ENCODE measurements around the gene RNF212. TPM values are rescaled to one million over a fixed set of nuclear protein-coding genes. Genes with fewer than 3 reads are reported as not detected.
A peak's percentile ranks its signal among the peaks of the same experiment; 100 is the strongest.
"Not testable (repeated sequence)": the region's sequence is repeated elsewhere in the genome, so short reads cannot be mapped to it uniquely, and the experiment has no call there.

The RNF212 gene
- total RNA-seq, 2 experiments from 2014 or later: 0.88 to 1.0 TPM

DNA sequence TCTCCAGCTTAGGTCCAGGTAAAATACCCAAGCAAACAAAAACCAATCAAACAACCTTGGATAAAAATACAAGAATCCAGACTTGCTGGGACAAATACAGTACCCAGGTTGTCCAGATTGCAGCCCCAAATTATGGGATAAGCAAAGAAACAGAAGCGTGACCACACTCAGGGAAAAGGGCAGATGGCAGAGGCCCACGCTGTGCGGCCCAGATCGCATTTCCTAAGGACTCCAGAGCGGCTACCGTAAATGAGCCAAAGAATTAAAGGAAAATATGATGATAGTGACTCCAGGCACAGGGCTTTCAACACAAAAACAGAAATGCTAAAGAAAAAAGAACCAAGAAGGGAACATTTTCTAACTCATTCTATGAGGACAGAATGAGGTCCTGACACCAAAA lies 51.6 kb downstream of the RNF212 start:
- Mint-ChIP-seq H3K27me3 (peaks cover 33% of the 10 kb centered on the region), H3K4me1 (peaks cover 9% of the 10 kb centered on the region), H3K27ac (no peak overlapping the region), H3K36me3 (ENCODE audit: low read depth) (no peaks in the 10 kb centered on the region), H3K4me3 (no peak overlapping the region), H3K9me3 (no peaks in the 10 kb centered on the region)
- ChIA-PET POLR2A (no interaction called here), CTCF (no interaction called here)
- no peak for DNase-seq

DNA sequence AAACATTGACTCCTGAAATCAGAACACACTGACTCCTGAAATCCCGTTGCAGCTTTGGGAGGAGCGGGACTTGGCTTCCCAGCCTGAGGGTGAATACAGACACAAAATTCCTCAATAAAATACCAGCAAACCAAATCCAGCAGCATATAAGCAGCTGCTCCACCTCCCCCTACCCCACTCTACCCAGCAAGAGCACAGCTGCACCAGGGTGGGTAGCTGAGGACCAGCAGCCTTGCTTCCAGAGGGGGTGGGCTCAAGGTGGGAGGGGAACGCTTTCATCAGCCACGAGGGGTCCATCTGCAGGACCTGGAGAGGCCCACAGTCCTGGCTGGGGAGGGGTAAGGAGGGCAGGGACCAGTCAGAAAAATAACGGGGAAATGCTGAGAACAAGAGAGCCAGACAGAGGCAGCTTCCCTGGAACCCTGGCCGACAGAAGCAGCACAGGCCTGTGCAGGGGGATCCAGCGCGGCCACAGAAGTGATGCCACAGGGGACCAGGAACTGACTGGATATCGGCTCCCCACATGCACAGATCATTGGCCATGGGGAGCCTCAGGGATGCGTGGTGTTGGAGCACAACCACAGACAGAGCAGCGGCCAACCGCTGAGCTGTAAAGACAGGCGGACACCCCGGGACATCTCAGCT lies 52.2 kb downstream of the RNF212 start:
- ChIA-PET CTCF (no interaction called here), POLR2A (no interaction called here)
- no peaks in the 10 kb centered on the region for H3K36me3 Mint-ChIP-seq (ENCODE audit: low read depth)
- no peak for DNase-seq
- H3K27ac Mint-ChIP-seq: no peak overlapping the region
- no peaks in the 10 kb centered on the region for H3K9me3 Mint-ChIP-seq
- no peak overlapping the region for H3K4me3 Mint-ChIP-seq
- H3K4me1 Mint-ChIP-seq: peaks cover 12% of the 10 kb centered on the region
- peaks cover 32% of the 10 kb centered on the region for H3K27me3 Mint-ChIP-seq

DNA sequence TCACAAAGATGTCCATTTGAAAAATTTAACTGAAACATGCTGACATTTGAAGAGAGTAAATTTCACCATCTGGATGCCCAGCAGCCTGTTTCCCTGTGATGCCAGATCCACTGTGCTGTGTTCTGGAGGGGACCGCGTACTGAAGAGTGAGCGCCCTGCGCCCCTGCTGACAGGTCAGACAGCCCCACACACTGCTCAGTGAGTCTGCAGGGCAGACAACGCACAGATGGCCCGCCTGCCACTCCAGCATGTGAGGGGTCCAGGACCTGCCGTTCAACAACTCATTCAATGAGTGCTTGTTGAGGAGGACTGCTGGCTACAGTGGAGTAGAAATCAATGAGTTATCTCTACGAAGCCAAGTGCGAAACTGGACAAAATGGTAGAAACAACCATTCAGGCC lies 52.7 kb downstream of the RNF212 start:
- Mint-ChIP-seq H3K4me3 (no peak overlapping the region), H3K27me3 (peaks cover 37% of the 10 kb centered on the region), H3K27ac (no peak overlapping the region), H3K4me1 (peaks cover 17% of the 10 kb centered on the region), H3K36me3 (ENCODE audit: low read depth) (no peaks in the 10 kb centered on the region), H3K9me3 (no peaks in the 10 kb centered on the region)
- ChIA-PET POLR2A (no interaction called here), CTCF (no interaction called here)
- DNase-seq: no peak

DNA sequence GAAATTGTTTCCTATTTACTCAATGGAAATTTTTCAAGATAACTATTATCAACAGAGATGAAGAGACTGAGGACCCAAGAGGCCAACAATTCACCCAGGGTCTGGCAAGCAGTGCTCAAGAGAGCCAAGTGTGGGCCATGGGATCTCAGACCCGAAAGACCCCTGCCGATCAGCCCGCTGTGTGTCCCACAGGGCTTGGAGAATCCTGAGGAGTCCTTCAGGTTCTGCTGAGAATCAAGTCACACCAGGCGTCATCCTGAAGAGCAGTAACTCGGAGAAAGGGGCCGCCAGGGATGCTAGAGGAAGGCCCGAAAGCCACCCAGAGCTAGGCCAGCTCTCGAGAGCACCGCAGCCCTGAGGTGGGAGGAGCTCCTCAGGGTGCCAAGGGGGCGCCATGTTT lies 53.2 kb downstream of the RNF212 start:
- no peak for DNase-seq
- CTCF ChIA-PET: no interaction called here
- POLR2A ChIA-PET: no interaction called here

DNA sequence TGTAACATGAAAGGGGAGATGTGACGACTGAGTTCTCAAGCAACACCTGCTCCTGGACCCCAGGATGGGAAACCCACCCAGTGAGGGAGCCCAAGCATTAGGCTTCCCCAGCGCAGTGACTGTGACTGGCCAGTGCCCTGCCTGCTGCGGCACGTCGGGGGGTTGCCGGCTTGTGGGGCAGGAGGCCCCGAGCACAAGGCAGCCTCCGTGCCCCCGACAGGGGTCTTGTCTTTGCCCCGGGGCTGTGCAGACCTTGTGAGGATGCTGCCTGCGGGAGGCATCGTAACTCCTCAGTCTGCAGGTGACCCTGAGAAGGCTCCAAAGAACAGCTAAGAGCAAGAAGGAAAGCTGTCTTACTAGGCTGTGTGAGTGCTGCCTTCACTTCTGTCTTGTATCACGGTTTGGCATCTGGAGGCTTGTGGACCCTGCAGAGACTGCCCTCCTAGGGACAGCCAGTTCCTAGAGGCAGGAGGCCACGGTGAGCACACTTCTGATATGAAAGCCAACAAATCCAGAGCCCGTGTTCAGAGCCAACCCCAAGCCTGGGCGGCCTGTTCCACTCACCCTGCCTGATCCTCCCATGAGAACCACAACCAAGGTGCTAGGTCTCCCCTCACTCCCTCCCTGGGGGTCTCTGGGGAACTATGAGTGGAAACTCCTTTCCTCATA lies 54.2 kb downstream of the RNF212 start:
- CTCF ChIA-PET: no interaction called here
- Mint-ChIP-seq H3K4me1 (peaks cover 19% of the 10 kb centered on the region), H3K36me3 (ENCODE audit: low read depth) (no peaks in the 10 kb centered on the region), H3K27me3 (peaks cover 28% of the 10 kb centered on the region), H3K9me3 (no peaks in the 10 kb centered on the region), H3K4me3 (no peak overlapping the region), H3K27ac (no peak overlapping the region)
- POLR2A ChIA-PET: no interaction called here
- DNase-seq: no peak

More for the DNA sequence above, 53.2 kb downstream of the RNF212 start:
- H3K36me3 Mint-ChIP-seq (ENCODE audit: low read depth): no peaks in the 10 kb centered on the region
- H3K27ac Mint-ChIP-seq: no peak overlapping the region
- no peak overlapping the region for H3K4me3 Mint-ChIP-seq
- H3K27me3 Mint-ChIP-seq: peaks cover 37% of the 10 kb centered on the region
- H3K9me3 Mint-ChIP-seq: no peaks in the 10 kb centered on the region
- peaks cover 19% of the 10 kb centered on the region for H3K4me1 Mint-ChIP-seq

DNA sequence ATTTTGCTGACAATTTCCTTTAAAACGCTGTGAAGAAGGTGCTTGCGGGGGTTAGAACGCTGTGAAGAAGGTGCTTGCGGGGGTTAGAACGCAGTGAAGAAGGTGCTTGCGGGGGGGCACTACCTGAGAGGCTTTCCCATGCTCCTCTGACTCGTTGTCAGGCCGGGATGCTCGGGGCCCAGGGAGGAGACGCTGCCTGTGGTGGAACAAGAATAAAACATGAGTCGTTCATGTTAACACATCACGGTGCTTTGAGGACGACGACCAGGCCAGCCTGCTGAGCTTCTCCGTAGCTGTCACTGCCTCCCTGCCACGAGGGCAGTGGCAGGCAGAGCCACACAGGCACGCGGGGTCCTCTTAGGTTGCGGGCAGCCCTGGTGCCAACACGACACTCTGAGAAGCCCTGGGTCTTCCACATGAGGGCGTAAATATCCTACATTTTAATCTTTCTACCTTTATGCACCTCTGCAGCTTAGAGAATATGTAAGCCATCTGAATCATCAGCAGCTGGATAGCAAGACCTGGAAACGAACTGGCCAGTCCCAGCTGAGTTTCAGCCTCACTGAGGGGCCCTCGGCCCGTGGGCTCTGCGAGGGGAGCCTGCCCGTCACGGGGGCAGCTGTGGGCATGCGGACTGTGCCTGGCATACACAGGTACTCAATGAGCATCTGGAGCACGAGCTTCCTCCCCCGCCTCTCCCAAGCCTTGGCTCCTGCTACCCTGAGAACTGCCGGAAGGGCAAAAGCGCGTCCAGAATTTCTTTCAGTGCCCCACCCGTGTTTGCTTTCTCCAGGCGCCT lies 55.0 kb downstream of the RNF212 start:
- Mint-ChIP-seq H3K27me3 (peaks cover 26% of the 10 kb centered on the region), H3K36me3 (ENCODE audit: low read depth) (no peaks in the 10 kb centered on the region), H3K27ac (no peak overlapping the region), H3K9me3 (no peaks in the 10 kb centered on the region), H3K4me1 (peaks cover 19% of the 10 kb centered on the region), H3K4me3 (no peak overlapping the region)
- DNase-seq: no peak
- ChIA-PET POLR2A (no interaction called here), CTCF (no interaction called here)

DNA sequence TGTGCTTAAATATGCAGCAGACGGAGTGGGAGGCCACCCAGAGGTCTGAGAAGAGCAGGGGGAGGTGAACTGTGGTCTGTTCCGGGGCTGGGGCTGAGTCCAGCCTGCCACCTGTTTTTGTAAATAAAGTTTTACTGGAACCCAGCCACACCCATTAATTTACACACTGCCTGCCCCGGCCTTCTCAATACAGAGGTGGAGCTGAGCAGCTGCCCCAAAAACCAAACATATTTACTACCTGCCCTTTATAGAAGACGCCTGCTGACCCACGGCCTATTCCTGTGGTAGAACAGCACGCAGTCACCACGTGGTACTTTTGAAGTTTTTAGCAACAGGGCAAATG lies 56.0 kb downstream of the RNF212 start:
- Mint-ChIP-seq H3K4me1 (peaks cover 16% of the 10 kb centered on the region), H3K27me3 (peaks cover 18% of the 10 kb centered on the region), H3K4me3 (no peak overlapping the region), H3K36me3 (ENCODE audit: low read depth) (no peaks in the 10 kb centered on the region), H3K9me3 (no peaks in the 10 kb centered on the region), H3K27ac (no peak overlapping the region)
- ChIA-PET CTCF (no interaction called here), POLR2A (no interaction called here)
- no peak for DNase-seq

DNA sequence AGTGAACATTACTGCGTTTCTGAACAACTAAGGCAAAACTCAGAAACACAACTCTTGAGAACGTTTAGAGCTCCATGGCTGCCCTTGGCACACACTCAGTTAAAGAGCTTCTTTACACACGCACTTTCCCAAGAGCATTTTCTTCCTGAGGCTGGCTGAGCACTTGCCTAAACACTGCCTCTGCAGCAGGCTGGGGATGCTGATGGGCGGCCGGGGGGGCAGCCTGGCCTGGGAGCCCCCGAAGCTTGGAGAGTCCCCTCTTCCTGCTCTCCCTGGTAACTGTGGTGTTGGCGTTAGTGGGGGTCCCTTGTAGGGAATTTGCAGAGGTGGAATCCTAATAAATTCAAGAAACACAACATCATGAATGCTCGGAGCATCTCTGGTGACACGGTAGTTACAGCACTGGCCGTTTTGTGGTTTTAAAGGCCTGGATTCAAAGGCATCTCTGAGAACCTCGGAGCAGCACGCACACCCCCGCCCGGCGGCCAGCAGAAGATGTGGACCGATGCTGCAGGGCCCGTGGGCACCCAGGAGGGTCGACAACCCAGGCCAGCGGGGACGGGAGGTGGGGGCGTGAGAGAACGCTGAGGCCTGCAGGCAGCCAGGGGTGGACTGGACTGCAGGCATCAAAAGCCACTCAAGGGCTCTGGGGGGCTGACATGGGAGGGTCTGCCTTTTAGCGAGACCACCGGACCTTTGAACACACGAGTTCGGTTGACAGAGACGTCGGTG lies 56.5 kb downstream of the RNF212 start:
- Mint-ChIP-seq H3K4me3 (no peak overlapping the region), H3K4me1 (peaks cover 12% of the 10 kb centered on the region), H3K27me3 (peaks cover 12% of the 10 kb centered on the region), H3K36me3 (ENCODE audit: low read depth) (no peaks in the 10 kb centered on the region), H3K9me3 (no peaks in the 10 kb centered on the region), H3K27ac (no peak overlapping the region)
- POLR2A ChIA-PET: no interaction called here
- no peak for DNase-seq
- CTCF ChIA-PET: no interaction called here

DNA sequence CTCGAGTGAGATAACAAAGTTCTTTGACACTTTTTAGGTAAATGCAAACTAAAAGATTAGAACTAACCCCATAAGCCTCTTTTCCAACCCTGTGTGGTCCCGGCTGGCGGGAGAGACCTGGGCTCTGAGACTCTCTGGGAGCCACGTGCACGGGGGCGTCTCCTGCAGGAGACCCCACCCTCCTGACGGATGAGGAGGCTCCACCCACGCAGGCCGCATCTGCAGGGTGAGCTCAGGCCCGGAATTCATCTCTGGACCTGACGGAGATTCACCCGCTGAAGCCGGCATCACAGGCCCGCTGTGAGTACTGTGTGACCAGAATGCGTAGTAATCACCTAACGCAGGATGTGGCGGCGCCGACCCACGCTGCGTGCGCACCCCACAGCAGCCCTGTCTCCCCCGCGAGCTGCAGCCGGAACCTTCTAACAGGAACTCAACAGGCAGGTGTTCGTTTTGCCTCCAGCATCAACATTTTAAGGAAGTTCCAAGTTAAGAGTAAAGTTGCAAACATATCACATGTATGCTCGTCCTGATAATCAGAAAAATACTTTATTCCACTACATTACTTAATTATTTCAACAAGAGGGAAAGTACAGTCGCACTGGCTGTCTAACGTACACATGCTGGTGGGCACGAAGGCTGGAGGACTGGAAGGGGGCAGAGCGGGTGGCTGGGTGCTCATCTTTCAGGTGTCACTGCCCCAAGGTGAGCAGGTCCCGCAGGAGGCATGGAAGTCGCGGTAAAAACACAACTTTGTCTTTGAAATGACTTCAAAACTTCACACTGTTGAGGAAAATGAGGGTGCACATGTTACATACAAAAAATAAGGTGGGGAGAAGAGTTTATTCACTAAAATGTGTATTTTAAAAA lies 57.4 kb downstream of the RNF212 start:
- Mint-ChIP-seq H3K27ac (no peak overlapping the region), H3K4me1 (peaks cover 10% of the 10 kb centered on the region), H3K9me3 (no peaks in the 10 kb centered on the region), H3K36me3 (ENCODE audit: low read depth) (no peaks in the 10 kb centered on the region), H3K27me3 (peaks cover 9% of the 10 kb centered on the region), H3K4me3 (peak overlapping the region; percentile 6)
- peak; percentile 80 for DNase-seq
- POLR2A ChIA-PET: interaction anchor here (1.2 to 1.3 kb wide), 2 partner anchors 45 to 124 kb away, joined by 3 to 4 read pairs; partner anchors contain the start of genes GAK and TMEM175
- CTCF ChIA-PET: interaction anchor here (0.5 to 1.2 kb wide), 2 partner anchors 18 to 241 kb away, joined by 3 read pairs; no protein-coding TSS in a partner anchor

DNA sequence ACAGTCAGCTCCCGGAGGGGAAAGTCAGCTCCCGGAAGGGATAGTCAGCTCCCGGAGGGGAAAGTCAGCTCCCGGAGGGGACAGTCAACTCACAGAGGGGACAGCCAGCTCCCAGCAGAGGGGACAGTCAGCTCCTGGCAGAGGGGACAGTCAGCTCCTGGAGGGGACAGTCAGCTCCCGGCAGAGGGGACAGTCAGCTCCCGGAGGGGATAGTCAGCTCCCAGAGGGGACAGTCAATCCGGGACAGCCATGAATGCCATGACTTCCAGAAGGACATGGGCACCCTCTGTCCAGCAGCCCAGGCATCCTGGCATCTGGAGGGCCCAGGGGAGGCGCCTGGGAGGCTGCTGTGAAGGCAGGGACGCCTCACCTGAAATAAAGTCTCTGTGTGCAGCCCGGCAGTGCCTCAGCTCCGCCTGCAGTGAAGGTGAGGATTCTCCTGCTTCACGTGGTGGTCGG lies 58.1 kb downstream of the RNF212 start:
- DNase-seq; H3K9me3 Mint-ChIP-seq; H3K27me3 Mint-ChIP-seq; H3K36me3 Mint-ChIP-seq (ENCODE audit: low read depth); H3K27ac Mint-ChIP-seq: not testable (repeated sequence)
- ChIA-PET CTCF (interaction anchor here (1.2 kb wide), 1 partner anchor 19 kb away, joined by 3 read pairs; no protein-coding TSS in a partner anchor), POLR2A (interaction anchor here (1.2 to 1.3 kb wide), 2 partner anchors 45 to 123 kb away, joined by 3 to 4 read pairs; partner anchors contain the start of genes GAK and TMEM175)
- Mint-ChIP-seq H3K4me1 (peaks cover 10% of the 10 kb centered on the region), H3K4me3 (peak overlapping the region; percentile 6)

DNA sequence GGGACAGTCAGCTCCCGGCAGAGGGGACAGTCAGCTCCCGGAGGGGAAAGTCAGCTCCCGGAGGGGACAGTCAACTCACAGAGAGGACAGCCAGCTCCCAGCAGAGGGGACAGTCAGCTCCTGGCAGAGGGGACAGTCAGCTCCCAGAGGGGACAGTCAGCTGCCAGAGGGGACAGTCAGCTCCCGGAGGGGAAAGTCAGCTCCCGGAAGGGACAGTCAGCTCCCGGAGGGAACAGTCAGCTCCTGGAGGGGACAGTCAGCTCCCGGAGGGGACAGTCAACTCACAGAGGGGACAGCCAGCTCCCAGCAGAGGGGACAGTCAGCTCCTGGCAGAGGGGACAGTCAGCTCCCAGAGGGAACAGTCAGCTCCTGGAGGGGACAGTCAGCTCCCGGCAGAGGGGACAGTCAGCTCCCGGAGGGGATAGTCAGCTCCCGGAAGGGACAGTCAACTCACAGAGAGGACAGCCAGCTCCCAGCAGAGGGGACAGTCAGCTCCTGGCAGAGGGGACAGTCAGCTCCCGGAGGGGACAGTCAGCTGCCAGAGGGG lies 58.6 kb downstream of the RNF212 start:
- ChIA-PET POLR2A (interaction anchor here (1.3 kb wide), 1 partner anchor 44 kb away, joined by 4 read pairs; no protein-coding TSS in a partner anchor), CTCF (interaction anchor here (1.2 kb wide), 1 partner anchor 20 kb away, joined by 3 read pairs; no protein-coding TSS in a partner anchor)
- not testable (repeated sequence) for H3K27ac Mint-ChIP-seq; H3K9me3 Mint-ChIP-seq; DNase-seq; H3K27me3 Mint-ChIP-seq; H3K36me3 Mint-ChIP-seq (ENCODE audit: low read depth); H3K4me3 Mint-ChIP-seq
- H3K4me1 Mint-ChIP-seq: peaks cover 10% of the 10 kb centered on the region

DNA sequence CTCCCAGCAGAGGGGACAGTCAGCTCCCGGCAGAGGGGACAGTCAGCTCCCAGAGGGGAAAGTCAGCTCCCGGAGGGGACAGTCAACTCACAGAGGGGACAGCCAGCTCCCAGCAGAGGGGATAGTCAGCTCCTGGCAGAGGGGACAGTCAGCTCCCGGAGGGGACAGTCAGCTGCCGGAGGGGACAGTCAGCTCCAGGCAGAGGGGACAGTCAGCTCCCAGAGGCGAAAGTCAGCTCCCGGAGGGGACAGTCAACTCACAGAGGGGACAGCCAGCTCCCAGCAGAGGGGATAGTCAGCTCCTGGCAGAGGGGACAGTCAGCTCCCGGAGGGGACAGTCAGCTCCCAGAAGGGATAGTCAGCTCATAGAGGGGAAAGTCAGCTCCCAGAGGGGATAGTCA lies 59.5 kb downstream of the RNF212 start:
- CTCF ChIA-PET; POLR2A ChIA-PET; H3K36me3 Mint-ChIP-seq (ENCODE audit: low read depth); H3K27me3 Mint-ChIP-seq; H3K4me3 Mint-ChIP-seq; H3K27ac Mint-ChIP-seq; DNase-seq; H3K9me3 Mint-ChIP-seq: not testable (repeated sequence)
- peaks cover 10% of the 10 kb centered on the region for H3K4me1 Mint-ChIP-seq

Measured in activated CD4-positive, alpha-beta memory T cell treated with anti-CD3 and anti-CD28 coated beads, Interleukin-2, amount 10 ng/mL, durations not matched to agents 7 days and 5 days (primary cell).